Fibroblast of skin of right quadriceps (primary cell): ENCODE results near the gene MPRIP.
"Not testable (repeated sequence)": the region's sequence is repeated elsewhere in the genome, so short reads cannot be mapped to it uniquely, and the experiment has no call there.

Experiments
- DNase-seq: peaks from one replicate; pipeline ENCODE4 v3.0.0-alpha.2; 2013

Gene MPRIP

GRCh38 chr17:17151541-17151940 lies 109.3 kb downstream of the MPRIP start:
- DNase-seq = peak; percentile 70

- peak; percentile 91 for DNase-seq
Measured at GRCh38 chr17:17151962-17152361, 109.7 kb downstream of the MPRIP start.

- peak; percentile 9 for DNase-seq
Measured at GRCh38 chr17:17152385-17152784, 110.1 kb downstream of the MPRIP start.

- DNase-seq = no peak
Measured at GRCh38 chr17:17153071-17153470, 110.8 kb downstream of the MPRIP start.

- DNase-seq = no peak
Measured at GRCh38 chr17:17153709-17154108, 111.5 kb downstream of the MPRIP start.

GRCh38 chr17:17154556-17154955 lies 112.3 kb downstream of the MPRIP start:
- no peak for DNase-seq

GRCh38 chr17:17154981-17155380 lies 112.7 kb downstream of the MPRIP start:
- DNase-seq = no peak

GRCh38 chr17:17155568-17155967 lies 113.3 kb downstream of the MPRIP start:
- no peak for DNase-seq

GRCh38 chr17:17156107-17156506 lies 113.8 kb downstream of the MPRIP start:
- DNase-seq = peak; percentile 57

GRCh38 chr17:17156511-17156910 lies 114.3 kb downstream of the MPRIP start:
- DNase-seq = peak; percentile 12

GRCh38 chr17:17157041-17157440 lies 114.8 kb downstream of the MPRIP start:
- no peak for DNase-seq

GRCh38 chr17:17158506-17158905 lies 116.2 kb downstream of the MPRIP start:
- DNase-seq = not testable (repeated sequence)

- no peak for DNase-seq
Measured at GRCh38 chr17:17159571-17159970, 117.3 kb downstream of the MPRIP start.

GRCh38 chr17:17161121-17161520 lies 118.9 kb downstream of the MPRIP start:
- no peak for DNase-seq

- no peak for DNase-seq
Measured at GRCh38 chr17:17161759-17162158, 119.5 kb downstream of the MPRIP start.

- DNase-seq = no peak
Measured at GRCh38 chr17:17164156-17164555, 121.9 kb downstream of the MPRIP start.

- DNase-seq = no peak
Measured at GRCh38 chr17:17164676-17165075, 122.4 kb downstream of the MPRIP start.

- no peak for DNase-seq
Measured at GRCh38 chr17:17165666-17166308, 123.5 kb downstream of the MPRIP start.

GRCh38 chr17:17166446-17166845 lies 124.2 kb downstream of the MPRIP start:
- DNase-seq = no peak

GRCh38 chr17:17167356-17167755 lies 125.1 kb downstream of the MPRIP start:
- DNase-seq = no peak

- no peak for DNase-seq
Measured at GRCh38 chr17:17167986-17168385, 125.7 kb downstream of the MPRIP start.

- DNase-seq = no peak
Measured at GRCh38 chr17:17168401-17168800, 126.1 kb downstream of the MPRIP start.

- no peak for DNase-seq
Measured at GRCh38 chr17:17169396-17169795, 127.1 kb downstream of the MPRIP start.

GRCh38 chr17:17170346-17170985 lies 128.2 kb downstream of the MPRIP start:
- DNase-seq = no peak

GRCh38 chr17:17171186-17171585 lies 128.9 kb downstream of the MPRIP start:
- no peak for DNase-seq
